Endothelial cell of umbilical vein (primary cell): Measurements from ENCODE around the gene PTCH1. TPM values are rescaled to one million over a fixed set of nuclear protein-coding genes. Genes with fewer than 3 reads are reported as not detected.
A peak's percentile ranks its signal among the peaks of the same experiment; 100 is the strongest.

Experiments used
- BruUV-seq: library from RNA; stranded (reverse); fragments of 400-500 nt; replicated peaks from 2 replicates; lab custom pipeline; 2021; lab: Mats Ljungman, UMichigan
- CTCF ChIA-PET: fragments of 300-600, 350-600 bp; sonication (Branson Sonifier 250); formaldehyde crosslinking; loops from one replicate; lab custom pipeline; 2021; ENCODE audit warnings: antibody characterized with exemption, inconsistent platforms; lab: Charles Lee
- POLR2A ChIA-PET: fragments of 300-600, 350-600 bp; sonication (Branson Sonifier 250); formaldehyde crosslinking; loops from one replicate; lab custom pipeline; 2021; ENCODE audit warnings: antibody characterized with exemption, inconsistent platforms; lab: Charles Lee
- DNase-seq: peaks from one replicate; pipeline ENCODE4 v3.0.0-alpha.2; 2011; ENCODE audit warnings: low read depth, low spot score
- FAIRE-seq: peaks from 2 replicates; lab custom pipeline; 2011; peaks lifted over from hg19 to GRCh38; lab: Jason Lieb, UNC
- H2AFZ ChIP-seq: 2 replicates; pipeline ENCODE4 v1.6.0; 2012; ENCODE audit warnings: low read depth, low read length, control low read depth, inconsistent platforms
- H3K27ac ChIP-seq: 2 replicates; pipeline ENCODE4 v1.5.1; 2011; ENCODE audit warnings: low read depth, mild to moderate bottlenecking, control low read depth, low read length, moderate library complexity; ENCODE audit not compliant: insufficient read depth
- H3K27me3 ChIP-seq, 2 experiments: 2 replicates each; pipeline versions ENCODE4 v1.6.0 to v1.6.1; 2011; ENCODE audit warnings: low read length in 2 of 2, mixed read lengths in 1 of 2; ENCODE audit not compliant: control insufficient read depth in 2 of 2, insufficient read depth in 2 of 2
- H3K36me3 ChIP-seq, 2 experiments: 2 replicates in 1 of 2; 3 replicates in 1 of 2; pipeline ENCODE4 v1.5.1; 2011; ENCODE audit warnings: low read length in 2 of 2, mild to moderate bottlenecking in 1 of 2, moderate library complexity in 1 of 2; ENCODE audit not compliant: control insufficient read depth in 2 of 2, insufficient read depth in 2 of 2; ENCODE audit errors: extremely low read depth in 1 of 2
- H3K4me1 ChIP-seq: 3 replicates; pipeline ENCODE4 v1.5.1; 2011; ENCODE audit warnings: mild to moderate bottlenecking, low read length; ENCODE audit not compliant: control insufficient read depth, insufficient read depth; ENCODE audit errors: extremely low read depth
- H3K4me2 ChIP-seq: 2 replicates; pipeline ENCODE4 v1.6.1; 2011; ENCODE audit warnings: low read length, control low read depth, mixed read lengths; ENCODE audit not compliant: insufficient read depth
- H3K4me3 ChIP-seq, 3 experiments: fragments of 200-600 bp in 1 of 3; sonication (generic), shearing (Covaris generic) in 1 of 3; replicated peaks in 1 of 3; 2 replicates each; pipeline ENCODE4 v1.5.1; 2011 to 2016; ENCODE audit warnings: control low read depth in 3 of 3, low read length in 3 of 3, mild to moderate bottlenecking in 2 of 3, inconsistent platforms in 1 of 3, low read depth in 1 of 3, moderate library complexity in 1 of 3; ENCODE audit not compliant: insufficient read depth in 1 of 3
- H3K79me2 ChIP-seq: 2 replicates; pipeline ENCODE4 v1.6.0; 2012; ENCODE audit warnings: low read length, inconsistent platforms; ENCODE audit not compliant: control insufficient read depth, insufficient read depth
- H3K9ac ChIP-seq: replicated peaks from 2 replicates; pipeline ENCODE3; 2011; ENCODE audit warnings: low read length, control low read depth; ENCODE audit not compliant: insufficient read depth; ENCODE audit errors: extremely low read depth
- H3K9me1 ChIP-seq: replicated peaks from 3 replicates; pipeline ENCODE4 v1.6.0; 2011; ENCODE audit warnings: mild to moderate bottlenecking, low read length; ENCODE audit not compliant: control insufficient read depth, insufficient read depth; ENCODE audit errors: extremely low read depth
- H3K9me3 ChIP-seq: replicated peaks from 2 replicates; pipeline ENCODE4 v1.5.1; 2012; ENCODE audit warnings: low read length, inconsistent platforms; ENCODE audit not compliant: control insufficient read depth, insufficient read depth
- H4K20me1 ChIP-seq: replicated peaks from 2 replicates; pipeline ENCODE3; 2011; ENCODE audit warnings: mild to moderate bottlenecking, low read length; ENCODE audit not compliant: control insufficient read depth, insufficient read depth; ENCODE audit errors: extremely low read depth
- CTCF ChIP-seq, 2 donors: IDR thresholded peaks; 1 replicate in 1 of 2; 2 replicates in 1 of 2; pipeline ENCODE4 v1.5.1; 2011; ENCODE audit warnings: low read length in 2 of 2, mild to moderate bottlenecking in 2 of 2, moderate library complexity in 2 of 2, control low read depth in 1 of 2, inconsistent platforms in 1 of 2, low read depth in 1 of 2; ENCODE audit not compliant: insufficient read depth in 1 of 2; ENCODE audit errors: extremely low read depth in 1 of 2
- EZH2 ChIP-seq: IDR thresholded peaks from 2 replicates; pipeline ENCODE4 v1.6.1; 2012; ENCODE audit warnings: borderline replicate concordance, low read depth, mild to moderate bottlenecking, moderate library complexity, low read length, inconsistent platforms; ENCODE audit not compliant: severe bottlenecking
- FOS ChIP-seq: IDR thresholded peaks from 2 replicates; pipeline ENCODE4 v1.6.1; 2011; ENCODE audit warnings: mild to moderate bottlenecking, low read length, moderate library complexity, borderline replicate concordance; ENCODE audit not compliant: insufficient read depth
- GATA2 ChIP-seq: IDR thresholded peaks from 2 replicates; pipeline ENCODE4 v1.7.0; 2011; ENCODE audit warnings: low read depth, mild to moderate bottlenecking, moderate library complexity, mixed read lengths, low read length; ENCODE audit not compliant: insufficient read length, insufficient read depth
- JUN ChIP-seq: IDR thresholded peaks from 2 replicates; pipeline ENCODE4 v1.6.1; 2011; ENCODE audit warnings: borderline replicate concordance, low read depth; ENCODE audit not compliant: insufficient read length, insufficient read depth
- MAX ChIP-seq: IDR thresholded peaks from 2 replicates; pipeline ENCODE4 v1.6.1; 2011; ENCODE audit not compliant: insufficient read depth, insufficient read length
- MYC ChIP-seq: IDR thresholded peaks from one replicate; pipeline ENCODE4 v1.6.1; 2011; ENCODE audit warnings: mild to moderate bottlenecking, low read depth, low read length
- POLR2A ChIP-seq: IDR thresholded peaks from 2 replicates; pipeline ENCODE4 v1.6.1; 2012; ENCODE audit warnings: low read depth, mild to moderate bottlenecking, control low read depth, low read length
- POLR2AphosphoS5 ChIP-seq: IDR thresholded peaks from 2 replicates; pipeline ENCODE4 v1.6.1; 2012; ENCODE audit warnings: low read depth, mild to moderate bottlenecking, control low read depth, low read length, moderate library complexity; ENCODE audit not compliant: insufficient read depth
- dilution Hi-C: fragments of 300-500 bp; cut with MboI; formaldehyde crosslinking; loops from one replicate; pipeline ENCODE4 v1.15.0; 2019; ENCODE audit warnings: low sequenced_read_pairs; ENCODE audit not compliant: extremely low pct_ligation_motif_present
- intact Hi-C: fragments of 100-400 bp; cut with micrococcal nuclease; formaldehyde crosslinking; loops from one replicate; pipeline ENCODE4 v1.10.0; 2022
- polyA plus RNA-seq, 4 experiments: library from polyadenylated mRNA; depleted of rRNA in 3 of 4; stranded (reverse) in 3 of 4; unstranded in 1 of 4; fragments of >200 nt; gene quantifications; 2 replicates each; pipeline versions ENCODE4 v1.2.1 to v1.2.3, GENCODE V29; 2011 to 2012; ENCODE audit warnings: missing spikeins in 1 of 4
- total RNA-seq: library from RNA; stranded (reverse); gene quantifications from 2 replicates; pipeline ENCODE4 v1.2.3, GENCODE V29; 2021

PTCH1 gene
- total and polyA plus RNA-seq, 2 donors (not counting 3 experiments of a cell fraction or from before 2014, with no cell fraction given) = 3.9 to 12.1 TPM

- no peak overlapping the region for H3K9ac ChIP-seq
- no peak overlapping the region for H3K4me3 ChIP-seq
- H3K9me1 ChIP-seq = no peaks in the 10 kb centered on the region
- FAIRE-seq = no peak
- H3K4me1 ChIP-seq = no peaks in the 10 kb centered on the region
- ChIA-PET POLR2A (no interaction called here), CTCF (no interaction called here)
- H3K36me3 ChIP-seq = no peaks in the 10 kb centered on the region
- no peaks in the 10 kb centered on the region for H4K20me1 ChIP-seq
- TF ChIP-seq JUN (no peak), GATA2 (no peak), POLR2A (no peak), EZH2 (no peak), MYC (no peak), MAX (no peak), CTCF (IDR thresholded peaks at IDR 0.05; ENCODE audit: extremely low read depth in 1 of 2, insufficient read depth in 1 of 2, low read depth in 1 of 2, low read length in 2 of 2) (no peak), FOS (no peak), POLR2AphosphoS5 (no peak)
- peak; percentile 16 for DNase-seq
- H2AFZ ChIP-seq = no peak overlapping the region
- H3K4me2 ChIP-seq = no peak overlapping the region
- H3K9me3 ChIP-seq = no peaks in the 10 kb centered on the region
- H3K27ac ChIP-seq = no peak overlapping the region
- dilution Hi-C loops = no loop called here
- H3K27me3 ChIP-seq = peaks cover 11 to 13% of the 10 kb centered on the region in 2 experiments
- no peaks in the 10 kb centered on the region for H3K79me2 ChIP-seq
- BruUV-seq = no TSS peak
- intact Hi-C loops = no loop called here
Measured at GRCh38 chr9:95552814-95553546, 36.2 kb upstream of the PTCH1 start.
